H1 (cell line): ENCODE data around the gene C15orf61. TPM values are rescaled to one million over a fixed set of nuclear protein-coding genes. Genes with fewer than 3 reads are reported as not detected.

ENCODE experiments used
- CTCF ChIA-PET: fragments of 300-600 bp; sonication (Branson Sonifier 250); formaldehyde crosslinking; loops from one replicate; lab custom pipeline; 2021; ENCODE audit not compliant: partially characterized antibody; lab: Charles Lee
- POLR2A ChIA-PET: fragments of 300-600 bp; sonication (Branson Sonifier 250); formaldehyde crosslinking; loops from one replicate; lab custom pipeline; 2021; ENCODE audit warnings: inconsistent platforms; ENCODE audit not compliant: partially characterized antibody; lab: Charles Lee
- DNase-seq, 2 experiments: peaks; one replicate each; pipeline versions ENCODE4 v3.0.0 to v3.0.0-alpha.2; 2010 to 2022; ENCODE audit warnings: low spot score in 2 of 2, low read depth in 1 of 2, mixed read lengths in 1 of 2
- FAIRE-seq: peaks from 2 replicates; lab custom pipeline; 2011; peaks lifted over from hg19 to GRCh38; lab: Jason Lieb, UNC
- H2AFZ ChIP-seq: 2 replicates; pipeline ENCODE4 v1.8.1; 2012; ENCODE audit warnings: low read length, inconsistent platforms
- H2AK5ac ChIP-seq: 2 replicates; pipeline ENCODE4 v1.6.1; 2013; ENCODE audit warnings: low read depth, low read length
- H2BK120ac ChIP-seq: replicated peaks from 2 replicates; pipeline ENCODE3; 2013; ENCODE audit warnings: low read depth, low read length, inconsistent platforms
- H2BK12ac ChIP-seq: 2 replicates; pipeline ENCODE4 v1.6.1; 2013; ENCODE audit warnings: low read depth, low read length
- H2BK15ac ChIP-seq: 2 replicates; pipeline ENCODE4 v1.6.1; 2013; ENCODE audit warnings: low read length
- H2BK20ac ChIP-seq: 2 replicates; pipeline ENCODE4 v1.6.1; 2013; ENCODE audit warnings: low read length
- H2BK5ac ChIP-seq: 2 replicates; pipeline ENCODE4 v1.6.1; 2013; ENCODE audit warnings: low read depth, low read length
- H3K14ac ChIP-seq: 2 replicates; pipeline ENCODE4 v1.6.1; 2013; ENCODE audit warnings: inconsistent platforms; ENCODE audit not compliant: insufficient read length
- H3K18ac ChIP-seq: 2 replicates; pipeline ENCODE4 v1.6.1; 2013; ENCODE audit warnings: low read length; ENCODE audit errors: extremely low read depth
- H3K23ac ChIP-seq: 2 replicates; pipeline ENCODE4 v1.6.1; 2013; ENCODE audit warnings: inconsistent platforms; ENCODE audit not compliant: insufficient read length
- H3K23me2 ChIP-seq: 2 replicates; pipeline ENCODE4 v1.6.1; 2013; ENCODE audit warnings: low read depth, low read length
- H3K27ac ChIP-seq: 2 replicates; pipeline ENCODE4 v1.6.1; 2011; ENCODE audit warnings: low read depth, low read length, inconsistent platforms
- H3K27me3 ChIP-seq, 4 experiments: replicated peaks in 1 of 4; 1 replicate in 1 of 4; 2 replicates in 3 of 4; pipeline versions ENCODE4 v1.6.1 to v1.8.1; 2011 to 2013; ENCODE audit warnings: low read length in 3 of 4, mild to moderate bottlenecking in 3 of 4, inconsistent platforms in 2 of 4, mixed read lengths in 2 of 4, moderate library complexity in 1 of 4; ENCODE audit not compliant: control insufficient read depth in 3 of 4, insufficient read depth in 3 of 4; ENCODE audit errors: extremely low read depth in 1 of 4
- H3K36me3 ChIP-seq, 4 experiments: 2 replicates each; pipeline versions ENCODE4 v1.6.1 to v1.8.1; 2011 to 2013; ENCODE audit warnings: mild to moderate bottlenecking in 4 of 4, low read length in 3 of 4, moderate library complexity in 2 of 4, control low read depth in 1 of 4, inconsistent platforms in 1 of 4; ENCODE audit not compliant: insufficient read depth in 4 of 4, control insufficient read depth in 2 of 4
- H3K4ac ChIP-seq: replicated peaks from 2 replicates; pipeline ENCODE3; 2013; ENCODE audit warnings: low read length, low read depth, mixed read lengths, inconsistent platforms; ENCODE audit not compliant: insufficient read length
- H3K4me1 ChIP-seq, 4 experiments: replicated peaks in 1 of 4; 1 replicate in 1 of 4; 2 replicates in 3 of 4; pipeline versions ENCODE4 v1.6.1 to v1.8.1; 2011 to 2013; ENCODE audit warnings: low read length in 3 of 4, inconsistent platforms in 2 of 4, mixed read lengths in 1 of 4; ENCODE audit not compliant: insufficient read depth in 4 of 4, control insufficient read depth in 3 of 4
- H3K4me2 ChIP-seq, 2 experiments: 2 replicates each; pipeline versions ENCODE4 v1.6.1 to v1.8.1; 2011 to 2013; ENCODE audit warnings: low read depth in 2 of 2, low read length in 2 of 2, control low read depth in 1 of 2, inconsistent platforms in 1 of 2, mild to moderate bottlenecking in 1 of 2; ENCODE audit not compliant: insufficient read depth in 1 of 2
- H3K4me3 ChIP-seq, 4 experiments: fragments of 200-600, 300-600 bp in 1 of 4; sonication (generic), shearing (Covaris generic), sonication (Bioruptor Twin) in 1 of 4; 2 replicates each; pipeline versions ENCODE4 v1.5.1 to v1.8.1; 2011 to 2016; ENCODE audit warnings: low read length in 4 of 4, low read depth in 3 of 4, control low read depth in 2 of 4, inconsistent platforms in 2 of 4, mild to moderate bottlenecking in 2 of 4, mixed read lengths in 1 of 4, moderate library complexity in 1 of 4; ENCODE audit not compliant: insufficient read depth in 2 of 4; ENCODE audit errors: extremely low read depth in 1 of 4
- H3K56ac ChIP-seq: replicated peaks from 2 replicates; pipeline ENCODE3; 2013; ENCODE audit warnings: low read depth, mild to moderate bottlenecking, mixed read lengths, low read length, inconsistent platforms; ENCODE audit not compliant: insufficient read length
- H3K79me1 ChIP-seq: 2 replicates; pipeline ENCODE4 v1.6.1; 2013; ENCODE audit warnings: low read depth, low read length, control low read depth
- H3K79me2 ChIP-seq, 2 experiments: 2 replicates each; pipeline versions ENCODE4 v1.6.1 to v1.8.1; 2012 to 2013; ENCODE audit warnings: low read length in 2 of 2, mild to moderate bottlenecking in 2 of 2, inconsistent platforms in 1 of 2; ENCODE audit not compliant: insufficient read depth in 2 of 2, control insufficient read depth in 1 of 2
- H3K9ac ChIP-seq, 4 experiments: replicated peaks in 1 of 4; 1 replicate in 1 of 4; 2 replicates in 3 of 4; pipeline versions ENCODE4 v1.6.1 to v1.8.1; 2011 to 2013; ENCODE audit warnings: low read depth in 3 of 4, low read length in 3 of 4, control low read depth in 2 of 4, mild to moderate bottlenecking in 2 of 4, moderate library complexity in 2 of 4, inconsistent platforms in 1 of 4; ENCODE audit errors: extremely low read depth in 1 of 4
- H3K9me3 ChIP-seq, 2 experiments: 2 replicates each; pipeline versions ENCODE4 v1.6.1 to v1.8.1; 2012 to 2013; ENCODE audit warnings: mild to moderate bottlenecking in 2 of 2, moderate library complexity in 2 of 2, control low read depth in 1 of 2, inconsistent platforms in 1 of 2, low read depth in 1 of 2, low read length in 1 of 2, mixed read lengths in 1 of 2; ENCODE audit not compliant: insufficient read depth in 2 of 2
- H4K20me1 ChIP-seq, 2 experiments: replicated peaks in 1 of 2; 2 replicates each; pipeline versions ENCODE3 to v1.8.1; 2011 to 2013; ENCODE audit warnings: inconsistent platforms in 2 of 2, low read length in 2 of 2, mild to moderate bottlenecking in 1 of 2; ENCODE audit not compliant: insufficient read depth in 2 of 2, control insufficient read depth in 1 of 2
- H4K5ac ChIP-seq: 2 replicates; pipeline ENCODE4 v1.6.1; 2013; ENCODE audit warnings: low read length, low read depth, mixed read lengths, inconsistent platforms; ENCODE audit not compliant: insufficient read length
- H4K8ac ChIP-seq: 2 replicates; pipeline ENCODE4 v1.8.0; 2013; ENCODE audit warnings: mild to moderate bottlenecking, moderate library complexity, low read length, inconsistent platforms; ENCODE audit not compliant: insufficient read depth; ENCODE audit errors: extremely low read depth
- H4K91ac ChIP-seq: replicated peaks from 2 replicates; pipeline ENCODE3; 2013; ENCODE audit warnings: low read length, mixed read lengths, inconsistent platforms; ENCODE audit not compliant: insufficient read length
- CEBPB ChIP-seq: IDR thresholded peaks from 2 replicates; pipeline ENCODE4 v1.6.1; 2012; ENCODE audit warnings: low read depth, low read length
- FOSL1 ChIP-seq: IDR thresholded peaks from 2 replicates; pipeline ENCODE4 v1.6.1; 2011; ENCODE audit warnings: mild to moderate bottlenecking, low read depth, low read length, moderate library complexity; ENCODE audit not compliant: insufficient read depth
- GTF2F1 ChIP-seq: IDR thresholded peaks from 2 replicates; pipeline ENCODE4 v1.6.1; 2012; ENCODE audit warnings: low read depth, low read length, improper control_type of control experiment, borderline replicate concordance
- KDM5A ChIP-seq: fragments of 200-600 bp; IDR thresholded peaks from 2 replicates; pipeline ENCODE4 v1.7.1; 2012; ENCODE audit warnings: mild to moderate bottlenecking, low read length, inconsistent platforms, mixed read lengths
- RAD21 ChIP-seq, 2 experiments: IDR thresholded peaks in 1 of 2; conservative IDR thresholded peaks in 1 of 2; 2 replicates each; pipeline ENCODE4 v1.6.1; 2011; ENCODE audit warnings: low read depth in 2 of 2, low read length in 2 of 2, improper control_type of control experiment in 1 of 2, inconsistent platforms in 1 of 2, mild to moderate bottlenecking in 1 of 2, moderate library complexity in 1 of 2
- SAP30 ChIP-seq: fragments of 300-600 bp; sonication (generic); IDR thresholded peaks from 2 replicates; pipeline ENCODE4 v1.7.1; 2012; ENCODE audit warnings: low read length, moderate library complexity, mild to moderate bottlenecking, inconsistent platforms; ENCODE audit not compliant: insufficient read depth, insufficient replicate concordance
- TAF7 ChIP-seq: optimal IDR thresholded peaks from 2 replicates; pipeline ENCODE3; 2011; ENCODE audit warnings: low read depth, mild to moderate bottlenecking, inconsistent platforms, low read length, moderate library complexity, borderline replicate concordance
- YY1 ChIP-seq: IDR thresholded peaks from 2 replicates; pipeline ENCODE4 v1.6.1; 2011; ENCODE audit warnings: low read depth, mild to moderate bottlenecking, low read length
- WGBS, 2 experiments: shearing (Covaris generic) in 1 of 2; methylation state at CpG; one replicate each; pipeline versions ENCODE4 v1.1.6 to v1.1.7; 2013 to 2015; ENCODE audit warnings: low lambda C conversion rate in 2 of 2, mixed read lengths in 2 of 2, inconsistent platforms in 1 of 2, low coverage in 1 of 2, missing lambda C conversion rate in 1 of 2; ENCODE audit not compliant: insufficient replicate concordance in 2 of 2, insufficient coverage in 1 of 2, insufficient read length in 1 of 2; ENCODE audit errors: extremely low coverage in 1 of 2, missing lambda C conversion rate in 1 of 2; 5-methylcytosine and 5-hydroxymethylcytosine counted together
- polyA plus RNA-seq, 7 experiments: library from polyadenylated mRNA; depleted of rRNA in 3 of 7; stranded (reverse) in 5 of 7; unstranded in 2 of 7; fragments of >200 nt in 5 of 7; fragments of 200-250 nt in 2 of 7; gene quantifications; 1 replicate in 5 of 7; 2 replicates in 1 of 7; 4 replicates in 1 of 7; pipeline versions ENCODE4 v1.2.1 to v1.2.3, GENCODE V29; 2011 to 2013; ENCODE audit warnings: missing spikeins in 2 of 7, mixed read lengths in 2 of 7
- total RNA-seq: library from RNA; stranded (reverse); fragmentation: NEBNext Ultra II Directional; extraction: Animal tissue kit (Norgen Biotek cat#: 25700); gene quantifications from 2 replicates; pipeline ENCODE4 v1.2.1, GENCODE V29; 2021

Gene C15orf61
- total and polyA plus RNA-seq, 2 of the 8 experiments (the other 6 are each of a cell fraction or from before 2014, with no cell fraction given), result 1.7 to 2.0 TPM

- Histone ChIP-seq H4K5ac (no peak overlapping the region), H3K18ac (no peak overlapping the region), H3K9me3 (no peaks in the 10 kb centered on the region), H3K4ac (no peak overlapping the region), H3K27ac (no peak overlapping the region), H2BK12ac (no peak overlapping the region), H3K23me2 (no peaks in the 10 kb centered on the region), H3K9ac (no peak overlapping the region), H3K4me1 (no peaks in the 10 kb centered on the region), H3K27me3 (no peaks in the 10 kb centered on the region), H3K23ac (no peak overlapping the region), H3K4me2 (no peak overlapping the region), H3K79me2 (no peaks in the 10 kb centered on the region), H3K14ac (no peak overlapping the region), H3K4me3 (no peak overlapping the region), H3K79me1 (no peaks in the 10 kb centered on the region), H2BK15ac (no peak overlapping the region), H4K20me1 (no peaks in the 10 kb centered on the region), H2BK120ac (no peak overlapping the region), H3K36me3 (no peaks in the 10 kb centered on the region), H2BK5ac (no peak overlapping the region), H4K91ac (no peak overlapping the region), H3K56ac (no peak overlapping the region), H4K8ac (no peak overlapping the region), H2AK5ac (no peak overlapping the region), H2BK20ac (no peak overlapping the region), H2AFZ (no peak overlapping the region)
- FAIRE-seq, result no peak
- CTCF ChIA-PET, result interaction anchor here (0.6 kb wide), 1 partner anchor 9 kb away, joined by 3 read pairs; no protein-coding TSS in a partner anchor
- TF ChIP-seq CEBPB, result no peak
- TF ChIP-seq TAF7, result no peak
- TF ChIP-seq YY1, result no peak
- TF ChIP-seq RAD21 (IDR thresholded peaks at IDR 0.05 in 1 of 2, conservative IDR thresholded peaks at IDR 0.05 in 1 of 2; ENCODE audit: low read depth in 2 of 2, low read length in 2 of 2), result no peak
- no peak for TF ChIP-seq SAP30
- no peak for TF ChIP-seq FOSL1
- no peak for TF ChIP-seq GTF2F1
- TF ChIP-seq KDM5A, result no peak
- POLR2A ChIA-PET, result no interaction called here
- WGBS, 2 experiments, result 86% methylated on average over 7 of the region's 7 CpGs; no CpG with 5 or more reads in 1 of the 2 experiments
- DNase-seq, result no peak
Observed at GRCh38 chr15:67510597-67511190, 10.2 kb upstream of the C15orf61 start.
